HG03571 (cell line): ENCODE data around the gene TRAPPC2.
"Not testable (repeated sequence)": the region's sequence is repeated elsewhere in the genome, so short reads cannot be mapped to it uniquely, and the experiment has no call there.

ENCODE experiments used
- ATAC-seq: cut with Tn5 transposase; IDR thresholded peaks from one replicate; pipeline ENCODE4 v1.9.1; 2021; ENCODE audit not compliant: unreplicated experiment

TRAPPC2 gene

DNA sequence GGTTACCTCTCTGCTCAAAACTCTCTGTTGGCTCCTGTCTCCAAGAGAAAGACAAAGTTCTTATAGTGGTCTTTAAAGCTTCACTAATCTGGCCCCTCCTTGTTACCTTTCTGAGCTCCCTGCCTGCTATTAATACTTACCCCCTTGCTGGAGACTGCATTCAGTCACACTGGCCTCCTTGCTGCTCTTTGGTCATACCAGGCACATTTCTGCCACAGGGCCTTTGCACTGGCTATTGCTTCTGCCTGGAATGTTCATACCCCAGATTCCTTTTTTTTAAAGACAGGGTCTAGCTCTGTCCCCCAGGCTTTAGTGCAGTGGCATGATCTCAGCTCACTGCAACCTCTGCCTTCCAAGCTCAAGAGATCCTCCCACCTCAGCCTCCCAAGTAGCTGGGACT, 61.4 kb downstream of the TRAPPC2 start:
- no peak for ATAC-seq

DNA sequence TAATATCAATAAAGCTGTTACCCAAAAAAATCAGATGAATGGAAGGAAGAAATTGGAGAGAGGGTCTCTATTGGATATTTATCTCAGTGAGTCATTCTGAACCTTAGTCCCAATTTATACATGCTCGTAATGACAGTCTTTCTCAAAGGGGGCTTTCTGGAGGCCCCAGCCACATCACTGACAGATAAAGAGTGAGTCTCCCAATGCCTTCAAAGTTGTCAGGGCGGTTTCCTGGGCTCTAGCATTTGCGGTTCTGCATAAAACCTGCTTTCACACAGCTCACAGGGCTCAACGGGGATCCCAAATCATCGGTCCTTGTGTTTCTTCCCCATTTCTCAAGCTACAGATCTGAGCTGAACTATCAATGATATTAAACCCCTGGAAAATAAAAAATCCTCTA, 64.2 kb downstream of the TRAPPC2 start:
- no peak for ATAC-seq

DNA sequence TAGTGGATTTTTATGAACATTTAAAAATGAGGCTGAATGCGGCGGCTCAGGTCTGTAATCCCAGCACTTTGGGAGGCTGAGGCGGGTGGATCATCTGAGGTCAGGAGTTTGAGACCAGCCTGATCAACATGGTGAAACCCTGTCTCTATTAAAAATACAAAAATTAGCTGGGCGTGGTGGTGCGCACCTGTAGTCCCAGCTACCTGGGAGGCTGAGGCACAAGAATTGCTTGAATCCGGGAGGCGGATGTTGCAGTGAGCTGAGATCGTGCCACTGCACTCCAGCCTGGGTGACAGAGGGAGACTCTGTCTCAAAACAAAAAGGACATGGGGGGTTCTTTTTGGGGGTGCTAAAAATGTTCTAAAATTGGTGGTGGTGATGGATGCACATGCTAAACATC, 64.7 kb downstream of the TRAPPC2 start:
- ATAC-seq = not testable (repeated sequence)

DNA sequence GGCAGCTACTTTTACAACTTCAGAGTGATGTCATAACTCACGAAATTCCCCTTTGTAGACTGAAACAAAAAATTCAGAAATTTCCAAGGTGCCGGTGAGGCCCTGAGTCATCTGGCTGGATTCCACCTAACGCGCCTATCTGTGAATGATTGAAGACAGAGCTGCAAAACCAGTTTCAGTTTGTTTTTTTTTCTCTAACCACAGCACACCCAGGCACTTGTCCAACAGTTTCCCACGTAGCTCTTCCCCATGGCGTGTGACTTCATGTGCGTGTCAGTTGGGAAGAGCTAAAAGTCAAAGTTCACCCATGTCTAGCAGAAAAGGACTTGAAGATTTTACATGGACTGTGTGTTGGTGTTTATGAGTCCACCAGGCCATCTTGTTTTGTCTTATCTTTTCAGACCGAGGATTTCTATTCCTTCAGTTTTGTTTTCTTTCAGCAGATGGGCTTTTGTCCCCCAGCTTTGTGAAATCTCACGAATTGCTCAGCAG, 65.1 kb downstream of the TRAPPC2 start:
- peak; percentile 84 for ATAC-seq

DNA sequence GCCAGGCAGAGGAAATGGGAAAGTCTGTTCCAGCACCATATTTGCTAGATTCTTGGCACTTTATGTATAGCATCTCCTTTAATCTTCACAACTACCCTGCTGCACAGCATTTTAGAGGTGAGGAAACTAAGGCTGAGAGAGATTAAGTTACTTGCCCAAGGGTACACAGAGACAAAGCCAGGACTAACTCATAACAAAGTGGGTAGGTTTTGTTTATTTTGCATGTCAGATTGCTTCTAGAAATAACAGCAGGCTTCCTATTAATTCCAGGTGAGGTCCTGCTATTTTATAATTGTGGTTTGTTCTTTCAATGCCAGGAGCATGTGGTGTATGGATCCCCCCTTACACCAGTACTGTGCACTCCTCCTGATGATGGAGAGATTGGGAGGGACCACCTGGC, 66.5 kb downstream of the TRAPPC2 start:
- no peak for ATAC-seq

DNA sequence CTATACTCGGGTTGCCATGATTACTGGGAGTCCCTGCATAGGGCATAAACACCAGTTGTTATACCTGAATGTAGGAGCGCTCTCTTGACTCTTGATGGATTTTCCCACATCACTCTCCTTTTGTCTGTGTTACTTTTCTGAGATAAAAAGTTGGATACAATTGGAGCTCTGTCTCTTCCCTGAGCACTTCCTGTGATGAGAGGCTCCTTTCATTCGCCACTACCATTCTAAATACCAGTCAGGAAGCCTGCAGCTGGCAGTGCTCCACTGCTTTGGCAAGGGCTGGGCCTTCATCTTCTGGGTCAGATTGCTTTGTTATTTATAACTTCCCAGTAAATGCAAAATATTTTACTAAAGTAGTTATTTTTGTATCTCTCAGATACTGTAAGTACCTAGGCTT, 67.6 kb downstream of the TRAPPC2 start:
- no peak for ATAC-seq

DNA sequence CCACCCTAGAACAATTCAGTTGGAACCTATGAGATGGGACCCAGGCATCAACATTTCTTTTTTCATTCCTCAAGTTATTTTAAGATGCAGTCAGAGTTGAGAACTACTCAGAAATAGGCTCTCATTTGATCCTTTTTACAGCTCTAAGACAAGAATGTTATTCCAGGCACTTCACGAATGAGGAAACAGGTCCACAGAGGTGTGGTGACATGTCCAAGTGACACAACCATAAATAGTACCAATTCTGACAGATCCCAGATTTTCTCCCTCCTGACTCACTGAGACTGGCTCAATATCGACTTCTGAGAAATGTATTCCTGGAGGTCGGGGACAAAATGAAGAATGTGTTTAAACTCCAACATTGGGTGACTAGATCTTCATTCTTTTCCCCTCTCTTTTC, 70.4 kb downstream of the TRAPPC2 start:
- ATAC-seq = no peak

DNA sequence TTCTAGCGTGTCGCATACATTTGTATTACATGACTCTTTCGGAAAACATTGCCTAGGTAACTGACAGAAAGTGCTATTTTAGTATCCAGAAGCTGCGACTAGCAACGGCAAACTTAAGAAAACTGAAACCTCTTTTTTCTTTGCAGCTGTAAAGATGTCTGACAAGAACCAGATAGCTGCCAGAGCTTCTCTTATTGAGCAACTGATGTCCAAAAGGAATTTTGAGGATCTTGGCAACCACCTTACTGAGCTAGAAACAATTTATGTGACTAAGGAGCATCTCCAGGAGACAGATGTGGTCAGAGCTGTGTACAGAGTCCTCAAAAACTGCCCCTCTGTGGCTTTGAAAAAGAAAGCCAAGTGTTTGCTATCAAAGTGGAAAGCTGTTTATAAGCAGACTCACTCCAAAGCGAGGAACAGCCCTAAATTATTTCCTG, 72.0 kb downstream of the TRAPPC2 start:
- ATAC-seq = no peak
